GM12873 (cell line): ENCODE measurements around the gene DTX4.

ENCODE experiments used
- TF ChIP-seq, protein P1 (sequence below): IDR thresholded peaks from 2 replicates; pipeline ENCODE4 v1.5.1; 2012; ENCODE audit warnings: low read depth, mild to moderate bottlenecking, moderate library complexity, low read length, control low read depth; ENCODE audit not compliant: insufficient read depth; ENCODE audit errors: missing control alignments

DTX4 gene

DNA sequence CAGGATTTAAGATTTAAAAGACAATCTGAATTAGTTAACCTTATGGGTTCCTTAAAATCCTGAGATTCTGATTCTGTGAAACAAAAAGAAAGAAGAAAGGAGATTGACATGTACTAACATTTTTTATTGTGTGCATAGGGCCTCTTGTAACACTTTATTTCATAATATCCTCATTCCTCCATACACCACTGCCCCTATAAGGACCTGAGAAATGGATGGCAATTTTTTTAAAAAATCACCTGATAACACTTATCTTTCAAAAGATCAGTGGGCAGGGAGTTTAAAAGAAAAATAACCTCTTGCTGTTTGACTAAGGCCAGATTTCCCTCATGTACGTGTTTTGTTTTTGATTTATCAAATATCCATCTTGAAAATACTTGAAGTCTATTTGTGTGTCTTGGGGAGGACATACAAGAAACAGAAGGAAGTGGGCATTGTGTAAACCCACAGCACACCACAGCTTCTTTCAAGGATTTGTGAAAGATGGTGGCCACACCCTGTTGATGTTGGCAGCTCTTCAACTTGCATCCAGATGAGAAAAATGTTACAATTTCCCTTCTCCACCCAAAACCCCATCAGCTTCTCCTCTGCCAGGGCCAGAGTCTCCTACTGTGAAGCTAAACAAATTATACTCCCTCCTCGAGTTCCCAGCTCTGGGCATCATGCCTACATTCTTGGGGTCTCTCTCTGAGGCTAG is 75.7 kb downstream of the DTX4 start:
- TF ChIP-seq, protein P1, sequence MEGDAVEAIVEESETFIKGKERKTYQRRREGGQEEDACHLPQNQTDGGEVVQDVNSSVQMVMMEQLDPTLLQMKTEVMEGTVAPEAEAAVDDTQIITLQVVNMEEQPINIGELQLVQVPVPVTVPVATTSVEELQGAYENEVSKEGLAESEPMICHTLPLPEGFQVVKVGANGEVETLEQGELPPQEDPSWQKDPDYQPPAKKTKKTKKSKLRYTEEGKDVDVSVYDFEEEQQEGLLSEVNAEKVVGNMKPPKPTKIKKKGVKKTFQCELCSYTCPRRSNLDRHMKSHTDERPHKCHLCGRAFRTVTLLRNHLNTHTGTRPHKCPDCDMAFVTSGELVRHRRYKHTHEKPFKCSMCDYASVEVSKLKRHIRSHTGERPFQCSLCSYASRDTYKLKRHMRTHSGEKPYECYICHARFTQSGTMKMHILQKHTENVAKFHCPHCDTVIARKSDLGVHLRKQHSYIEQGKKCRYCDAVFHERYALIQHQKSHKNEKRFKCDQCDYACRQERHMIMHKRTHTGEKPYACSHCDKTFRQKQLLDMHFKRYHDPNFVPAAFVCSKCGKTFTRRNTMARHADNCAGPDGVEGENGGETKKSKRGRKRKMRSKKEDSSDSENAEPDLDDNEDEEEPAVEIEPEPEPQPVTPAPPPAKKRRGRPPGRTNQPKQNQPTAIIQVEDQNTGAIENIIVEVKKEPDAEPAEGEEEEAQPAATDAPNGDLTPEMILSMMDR: no peak

DNA sequence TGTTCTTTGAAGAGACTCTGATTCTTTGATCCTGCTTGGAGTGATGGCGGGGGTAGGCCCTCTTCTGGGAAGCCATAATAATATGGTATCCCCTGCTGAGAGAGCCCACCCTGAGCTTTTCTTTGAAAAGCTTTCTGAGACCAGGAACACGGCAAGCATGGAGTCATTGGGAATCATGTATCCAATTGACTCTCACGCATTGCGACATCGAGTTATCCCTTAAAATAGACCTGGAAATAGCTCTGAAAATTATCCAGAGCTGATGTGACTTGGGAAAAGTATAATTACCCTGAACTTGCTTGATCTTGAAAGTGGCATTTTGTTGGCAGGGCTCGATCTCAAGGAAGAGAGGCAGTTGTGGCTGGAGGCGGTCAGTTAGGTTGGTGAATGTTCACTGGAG is 77.6 kb downstream of the DTX4 start:
- TF ChIP-seq, protein P1: no peak

DNA sequence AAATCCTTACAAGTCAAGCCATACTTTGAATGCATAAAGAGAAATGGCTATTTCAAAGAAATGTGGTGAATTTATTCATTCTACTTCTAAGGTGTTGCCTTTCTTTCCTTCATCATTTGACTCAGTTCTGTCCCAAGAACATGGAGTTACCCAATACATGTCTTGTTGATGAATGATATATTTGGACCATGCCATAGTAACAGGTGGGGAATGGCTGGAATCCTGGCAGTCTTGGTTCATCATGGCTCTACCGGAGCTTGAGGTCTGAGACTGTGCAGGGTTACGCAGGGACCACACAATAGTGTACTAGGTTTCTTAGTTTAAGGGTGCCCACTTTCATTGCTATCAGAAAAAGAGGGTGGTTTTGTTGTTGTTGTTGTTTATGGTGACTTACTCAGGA is 81.1 kb downstream of the DTX4 start:
- TF ChIP-seq, protein P1: no peak

DNA sequence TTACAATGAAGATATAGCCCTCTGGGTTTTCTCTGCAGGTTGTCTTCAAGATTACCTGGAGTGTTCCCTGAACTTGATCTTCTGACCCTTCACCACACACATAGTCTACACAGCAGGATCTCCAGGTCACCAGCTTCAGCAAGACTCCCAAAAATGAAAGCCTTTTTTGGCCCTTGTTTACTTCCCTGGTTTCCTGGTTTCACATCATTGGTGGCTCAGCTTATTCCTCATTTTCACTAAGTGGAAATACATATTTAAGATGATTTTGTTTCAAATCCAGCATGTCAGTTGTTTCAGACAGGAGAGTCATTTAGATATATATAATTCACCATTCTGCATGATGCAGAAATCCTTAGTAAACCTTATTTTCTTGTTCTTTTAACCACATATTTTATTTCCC is 82.4 kb downstream of the DTX4 start:
- TF ChIP-seq, protein P1: no peak

DNA sequence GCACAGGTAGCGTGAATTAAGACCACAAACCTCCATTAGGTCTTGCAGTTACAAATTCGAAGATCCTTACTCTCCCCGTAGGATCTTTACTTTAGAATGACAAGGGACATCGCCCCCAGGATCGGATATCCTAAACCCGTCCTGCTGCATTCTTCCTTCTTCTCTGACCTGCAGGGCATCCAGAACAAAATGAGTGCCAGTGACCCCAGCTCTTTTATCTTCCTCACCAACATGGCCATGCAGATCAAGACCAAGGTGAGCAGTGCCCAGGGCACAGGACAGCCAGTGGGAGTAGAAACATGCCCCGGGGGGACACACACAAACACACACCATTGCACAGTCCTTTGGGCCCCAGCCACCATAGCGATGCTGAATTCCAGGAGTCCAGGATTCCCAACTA is 83.3 kb downstream of the DTX4 start:
- TF ChIP-seq, protein P1: no peak
